T47D (cell line): Measurements from ENCODE around the gene GJB2.
A peak's percentile ranks its signal among the peaks of the same experiment; 100 is the strongest.

Source experiments
- DNase-seq, 2 experiments: peaks; one replicate each; pipeline versions ENCODE4 v3.0.0 to v3.0.0-alpha.2; 2011 to 2012; ENCODE audit warnings: low read depth in 1 of 2, low spot score in 1 of 2
- JUND ChIP-seq: IDR thresholded peaks from 2 replicates; pipeline ENCODE4 v1.6.1; 2012; ENCODE audit warnings: low read depth
- in situ Hi-C: cut with HindIII; loops from 2 replicates; pipeline ENCODE4 v1.10.0; 2016; ENCODE audit warnings: low sequenced_read_pairs, low pct_unique_long_range_greater_than_20kb

Gene GJB2

DNA sequence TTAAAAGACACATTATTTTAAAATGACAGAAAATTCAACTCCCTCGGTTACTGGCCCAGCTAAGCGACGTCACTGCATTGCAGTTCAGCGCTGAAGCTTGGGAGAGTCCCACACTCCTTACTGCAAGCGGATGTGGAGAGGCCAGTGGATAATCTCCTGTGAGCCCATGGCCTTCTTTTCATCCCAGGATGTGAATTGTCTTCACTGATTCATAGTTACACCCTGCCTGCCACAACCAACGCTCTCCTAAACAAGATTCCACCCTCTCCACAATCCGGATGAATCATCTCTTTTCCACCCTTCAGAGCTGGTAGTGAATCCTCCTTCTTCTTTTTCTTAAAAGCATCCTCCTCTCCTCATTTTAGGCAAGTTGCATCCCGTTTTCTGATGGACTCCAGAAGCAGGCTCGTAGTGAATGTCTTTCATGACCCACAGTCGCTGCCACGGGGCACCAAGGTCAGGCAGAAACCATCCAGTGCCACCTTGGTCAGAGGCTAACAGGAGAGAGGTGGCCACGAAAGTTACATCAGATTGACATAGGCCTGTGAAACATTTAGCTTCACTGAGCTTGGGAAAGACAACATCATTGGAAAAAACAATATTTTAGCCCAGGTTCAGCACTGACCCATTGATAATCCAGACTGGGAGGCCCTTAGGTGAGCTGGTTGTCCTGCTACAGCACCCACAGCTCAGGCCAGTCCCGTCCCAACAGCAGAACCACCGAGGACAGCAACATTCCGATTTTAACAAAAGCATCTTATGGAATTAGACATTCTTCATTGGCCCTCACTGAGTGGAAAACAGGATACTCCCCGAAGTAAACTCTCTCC lies 2.0 kb downstream of the GJB2 start:
- DNase-seq: no peak
- no peak for TF ChIP-seq JUND
- in situ Hi-C loops: loop anchor here (25.0 kb wide), 1 partner anchor 297 kb away; no protein-coding TSS in a partner anchor

DNA sequence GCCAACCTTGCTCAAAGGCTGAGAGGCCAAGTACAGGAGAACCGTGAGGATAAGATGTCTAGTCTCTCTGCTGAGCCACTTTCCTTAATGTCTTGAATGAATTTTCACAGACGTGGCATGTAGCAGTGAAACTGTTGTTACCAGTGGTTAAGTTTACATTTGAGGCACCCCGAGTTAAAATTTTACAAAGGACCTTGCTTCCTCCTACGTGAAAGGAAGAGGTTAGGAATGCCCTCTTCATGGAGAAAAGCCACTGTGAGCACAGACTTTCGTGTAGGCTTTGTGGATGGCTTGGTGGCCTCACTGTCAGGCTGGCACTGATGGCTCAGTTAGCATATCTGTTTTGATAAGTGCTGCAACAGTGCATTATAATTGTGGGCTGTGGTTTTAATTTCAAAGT lies 2.7 kb downstream of the GJB2 start:
- no peak for DNase-seq
- in situ Hi-C loops: loop anchor here (25.0 kb wide), 1 partner anchor 297 kb away; no protein-coding TSS in a partner anchor
- no peak for TF ChIP-seq JUND

DNA sequence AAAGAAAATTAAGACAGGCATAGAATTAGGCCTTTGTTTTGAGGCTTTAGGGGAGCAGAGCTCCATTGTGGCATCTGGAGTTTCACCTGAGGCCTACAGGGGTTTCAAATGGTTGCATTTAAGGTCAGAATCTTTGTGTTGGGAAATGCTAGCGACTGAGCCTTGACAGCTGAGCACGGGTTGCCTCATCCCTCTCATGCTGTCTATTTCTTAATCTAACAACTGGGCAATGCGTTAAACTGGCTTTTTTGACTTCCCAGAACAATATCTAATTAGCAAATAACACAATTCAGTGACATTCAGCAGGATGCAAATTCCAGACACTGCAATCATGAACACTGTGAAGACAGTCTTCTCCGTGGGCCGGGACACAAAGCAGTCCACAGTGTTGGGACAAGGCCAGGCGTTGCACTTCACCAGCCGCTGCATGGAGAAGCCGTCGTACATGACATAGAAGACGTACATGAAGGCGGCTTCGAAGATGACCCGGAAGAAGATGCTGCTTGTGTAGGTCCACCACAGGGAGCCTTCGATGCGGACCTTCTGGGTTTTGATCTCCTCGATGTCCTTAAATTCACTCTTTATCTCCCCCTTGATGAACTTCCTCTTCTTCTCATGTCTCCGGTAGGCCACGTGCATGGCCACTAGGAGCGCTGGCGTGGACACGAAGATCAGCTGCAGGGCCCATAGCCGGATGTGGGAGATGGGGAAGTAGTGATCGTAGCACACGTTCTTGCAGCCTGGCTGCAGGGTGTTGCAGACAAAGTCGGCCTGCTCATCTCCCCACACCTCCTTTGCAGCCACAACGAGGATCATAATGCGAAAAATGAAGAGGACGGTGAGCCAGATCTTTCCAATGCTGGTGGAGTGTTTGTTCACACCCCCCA lies 3.8 kb downstream of the GJB2 start:
- DNase-seq: no peak
- in situ Hi-C loops: loop anchor here (25.0 kb wide), 1 partner anchor 298 kb away; no protein-coding TSS in a partner anchor
- TF ChIP-seq JUND: no peak

DNA sequence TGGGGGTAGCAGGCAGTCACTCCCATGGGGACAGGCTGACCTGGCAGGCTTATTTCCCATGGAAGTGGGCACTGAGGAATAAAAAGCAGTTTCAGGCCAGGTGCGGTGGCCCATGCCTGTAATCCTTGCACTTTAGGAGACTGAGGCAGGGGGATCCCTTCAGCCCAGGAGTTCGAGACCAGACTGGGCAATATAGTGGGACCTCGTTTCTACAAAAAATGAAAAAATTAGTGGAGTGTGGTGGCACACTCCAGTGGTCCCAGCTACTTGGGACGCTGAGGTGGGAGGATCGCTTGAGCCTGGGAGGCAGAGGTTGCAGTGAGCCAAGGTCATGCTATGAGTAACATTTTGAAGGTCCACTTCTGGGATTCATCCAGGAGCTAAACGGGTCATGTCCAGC lies 6.0 kb downstream of the GJB2 start:
- TF ChIP-seq JUND: no peak
- in situ Hi-C loops: loop anchor here (25.0 kb wide), 1 partner anchor 301 kb away; no protein-coding TSS in a partner anchor
- no peak for DNase-seq

DNA sequence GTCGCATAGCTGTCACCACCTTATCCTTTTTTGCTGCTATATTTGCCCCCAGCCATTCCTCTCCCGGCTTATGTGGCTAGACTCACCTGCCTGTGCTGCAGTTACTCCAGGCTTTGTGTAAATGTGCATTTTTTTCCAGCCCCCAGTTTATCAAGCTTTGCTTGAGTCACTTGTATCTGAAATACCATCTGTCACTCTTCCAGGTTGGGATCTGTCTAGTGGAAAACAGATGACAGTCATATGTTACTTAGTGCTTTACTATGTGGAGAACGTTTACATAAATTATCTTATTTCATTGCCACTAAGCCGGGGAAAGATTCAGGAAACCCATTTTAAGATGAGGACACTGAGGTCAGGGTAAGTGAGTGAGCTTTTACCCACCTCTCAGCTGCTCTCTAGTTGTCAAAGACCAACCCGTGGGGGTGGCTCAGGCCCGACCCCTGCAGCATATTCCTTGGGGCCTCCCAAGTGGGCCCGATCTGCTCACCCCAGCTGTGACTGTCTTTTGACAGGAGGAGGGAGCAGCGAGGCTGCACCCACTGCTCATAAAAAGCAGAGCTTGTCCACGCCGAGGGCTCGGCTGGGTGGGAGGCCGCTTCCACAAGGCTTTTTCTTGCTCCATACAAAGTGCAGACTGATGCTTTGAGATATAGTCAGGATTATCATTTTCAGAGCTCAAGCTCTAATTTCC lies 7.2 kb downstream of the GJB2 start:
- no peak for TF ChIP-seq JUND
- in situ Hi-C loops: loop anchor here (25.0 kb wide), 1 partner anchor 302 kb away; no protein-coding TSS in a partner anchor
- no peak for DNase-seq

DNA sequence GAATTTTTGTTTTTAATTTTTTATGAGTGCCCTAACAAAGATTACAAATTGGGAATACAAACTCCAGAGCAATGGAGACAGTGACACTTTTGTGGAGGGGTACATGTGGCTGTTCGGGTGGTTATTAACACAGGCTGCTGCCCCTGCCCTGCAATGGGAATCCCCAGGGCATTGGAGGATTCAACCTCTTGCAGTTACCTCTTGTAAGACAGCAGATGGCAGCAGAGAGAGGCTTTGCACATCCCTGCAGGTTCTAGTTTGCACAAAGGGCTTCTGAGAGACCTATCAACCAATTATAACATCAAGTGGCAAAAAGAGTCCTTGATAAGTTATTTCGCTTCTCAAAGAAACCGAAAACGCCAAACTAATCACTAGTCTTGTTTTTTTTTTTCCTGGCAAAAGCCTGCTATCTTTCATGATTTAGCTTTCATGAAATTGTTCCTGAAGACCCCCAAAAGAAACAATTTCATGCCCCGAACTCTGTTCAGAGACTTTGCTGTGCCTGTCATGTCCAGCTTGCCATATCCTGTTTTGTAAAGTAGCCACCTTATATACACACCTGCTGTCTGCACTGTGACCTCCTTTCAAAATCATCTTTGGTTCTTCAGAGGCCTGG lies 10.4 kb downstream of the GJB2 start:
- DNase-seq: peak; percentile 62 to 70
- in situ Hi-C loops: loop anchor here (25.0 kb wide), 1 partner anchor 305 kb away; no protein-coding TSS in a partner anchor
- TF ChIP-seq JUND: no peak

DNA sequence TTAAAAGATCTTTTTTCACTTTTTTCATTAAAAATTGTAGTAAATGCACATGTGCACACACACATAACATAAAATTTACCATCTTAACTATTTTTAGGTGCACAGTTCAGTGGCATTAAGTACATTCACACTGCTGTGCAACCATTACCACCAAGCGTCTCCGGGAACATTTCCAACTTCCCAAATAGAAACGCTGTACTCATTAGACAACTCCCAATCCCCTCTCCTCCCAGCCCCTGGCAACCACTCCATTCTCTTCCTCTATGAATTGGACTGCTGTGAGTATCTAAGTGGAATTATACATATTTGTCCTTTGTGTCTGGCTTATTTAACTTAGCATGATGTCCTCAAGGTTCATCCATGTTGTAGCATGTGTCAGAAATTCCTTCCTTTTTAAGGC lies 11.6 kb downstream of the GJB2 start:
- DNase-seq: no peak
- TF ChIP-seq JUND: no peak
- in situ Hi-C loops: loop anchor here (25.0 kb wide), 1 partner anchor 306 kb away; no protein-coding TSS in a partner anchor

DNA sequence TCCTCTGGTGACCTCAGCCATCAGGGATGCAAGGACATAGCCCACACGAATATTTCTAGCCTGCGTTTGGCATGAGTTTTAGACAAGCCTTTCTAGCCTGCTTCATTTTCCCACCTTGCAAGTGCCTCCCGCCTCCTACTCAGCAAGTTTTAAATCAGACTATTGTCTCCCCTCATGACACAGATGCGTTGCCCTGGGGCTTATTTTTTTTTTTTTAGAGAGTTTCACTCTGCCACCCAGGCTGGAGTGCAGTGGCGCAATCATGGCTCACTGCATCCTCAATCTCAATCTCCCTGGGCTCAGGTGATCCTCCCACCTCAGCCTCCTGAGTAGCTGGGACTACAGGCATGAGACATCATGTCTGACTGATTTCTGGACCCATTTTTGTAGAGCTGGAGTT lies 14.6 kb downstream of the GJB2 start:
- no peak for TF ChIP-seq JUND
- in situ Hi-C loops: loop anchor here (25.0 kb wide), 1 partner anchor 309 kb away; no protein-coding TSS in a partner anchor
- DNase-seq: no peak

DNA sequence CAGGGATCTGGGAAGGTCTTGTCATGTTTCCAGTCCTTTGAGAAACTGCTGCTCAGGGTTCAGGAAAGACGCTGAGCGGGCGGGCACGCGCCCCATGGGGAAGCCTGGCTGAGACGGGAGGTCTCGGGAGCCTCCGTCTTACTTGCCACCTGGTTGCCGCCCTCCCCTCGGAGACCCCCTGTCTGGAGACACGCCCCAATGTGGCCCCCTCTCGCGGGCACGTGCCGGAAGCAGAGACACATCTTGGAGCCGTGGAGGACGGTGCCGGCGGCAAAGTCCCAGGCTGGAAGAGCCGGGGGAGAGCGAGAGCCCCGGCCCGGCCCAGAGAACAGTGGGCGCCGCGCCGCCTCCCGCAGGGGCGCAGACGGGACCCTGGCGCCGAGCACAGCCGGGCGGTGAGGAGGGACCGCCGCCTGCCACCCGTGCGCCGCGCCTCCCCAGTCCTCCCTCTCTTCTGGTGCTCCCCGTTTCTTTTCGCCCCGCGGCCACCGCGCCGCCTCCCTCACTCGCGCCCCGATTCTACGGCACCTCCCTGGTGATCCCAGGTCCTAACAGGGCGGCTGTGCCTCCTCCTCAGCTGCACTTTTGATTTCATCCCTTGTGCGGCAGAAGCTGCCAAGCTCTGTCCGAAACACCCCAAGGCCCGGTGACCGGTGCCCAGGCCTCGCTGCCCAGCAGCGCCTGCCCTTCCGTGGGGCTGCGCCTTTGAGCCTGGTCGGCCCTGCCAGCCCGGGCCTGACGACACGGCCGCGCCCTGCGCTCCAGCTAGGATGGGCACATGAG lies 15.5 kb downstream of the GJB2 start:
- in situ Hi-C loops: loop anchor here (25.0 kb wide), 1 partner anchor 310 kb away; no protein-coding TSS in a partner anchor

DNA sequence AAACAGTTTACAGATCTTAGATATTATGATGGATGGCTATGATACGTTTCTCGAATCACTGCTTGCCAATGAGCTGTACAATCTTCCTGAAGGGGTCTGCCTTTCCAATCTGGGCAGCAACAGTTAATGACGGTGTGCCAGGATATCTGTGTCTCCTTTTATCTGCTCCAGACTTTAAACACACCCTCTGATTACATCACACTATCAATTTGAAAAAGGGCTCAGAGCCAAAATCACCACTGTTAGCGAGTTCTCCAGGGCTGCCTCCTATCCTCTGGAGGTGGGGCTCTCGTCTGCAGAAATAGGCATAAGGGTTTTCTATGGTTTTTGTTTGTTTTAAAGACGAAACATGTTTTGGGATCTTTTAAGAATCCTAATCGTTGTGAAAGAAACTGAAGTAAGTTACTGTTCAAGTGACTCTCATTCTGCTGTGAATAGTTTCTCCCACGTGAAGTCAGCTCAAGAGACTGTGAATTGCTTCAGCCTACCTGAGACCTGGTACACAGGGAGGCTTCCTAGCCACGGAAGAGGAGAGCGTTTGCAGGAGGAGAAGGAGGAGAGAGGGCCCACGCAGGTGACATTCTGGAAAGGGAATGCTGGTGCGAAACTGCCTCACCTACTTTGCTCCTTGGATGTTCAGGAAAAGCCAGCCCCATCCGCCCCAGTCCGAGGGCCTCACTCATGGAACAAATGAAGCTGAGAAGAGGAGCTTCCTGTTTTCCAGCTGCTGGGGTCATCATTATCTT lies 16.7 kb downstream of the GJB2 start:
- in situ Hi-C loops: loop anchor here (25.0 kb wide), 1 partner anchor 311 kb away; no protein-coding TSS in a partner anchor

More for the DNA sequence above, 15.5 kb downstream of the GJB2 start:
- no peak for DNase-seq
- TF ChIP-seq JUND: no peak

More for the DNA sequence above, 16.7 kb downstream of the GJB2 start:
- no peak for DNase-seq
- no peak for TF ChIP-seq JUND
